Measurements from ENCODE around the gene GJB2.

The GJB2 gene

GRCh38 chr13:20191311-20192157 lies 1.2 kb downstream of the GJB2 start:
- TF ChIP-seq CTCF (IDR thresholded peaks at IDR 0.05; ENCODE audit: low read depth, low read length, missing control alignments), result no peak
- peaks cover 51% of the 10 kb centered on the region for H3K27me3 ChIP-seq (replicated peaks)
- H3K36me3 ChIP-seq (replicated peaks), result no peaks in the 10 kb centered on the region
- H3K4me3 ChIP-seq (ENCODE audit: low read depth, low read length), result peak overlapping the region; percentile 37
- DNase-seq, result no peak
- in situ Hi-C loops (cut with HindIII; ENCODE audit: low pct_ligation_motif_present, low sequenced_read_pairs), result loop anchor here (25.0 kb wide), 1 partner anchor 221 kb away; no protein-coding TSS in a partner anchor
- no peak overlapping the region for H3K27ac ChIP-seq

GRCh38 chr13:20190481-20191310 lies 2.0 kb downstream of the GJB2 start:
- no peak overlapping the region for H3K4me3 ChIP-seq (ENCODE audit: low read depth, low read length)
- no peaks in the 10 kb centered on the region for H3K36me3 ChIP-seq (replicated peaks)
- no peak for TF ChIP-seq CTCF (IDR thresholded peaks at IDR 0.05; ENCODE audit: low read depth, low read length, missing control alignments)
- in situ Hi-C loops (cut with HindIII; ENCODE audit: low pct_ligation_motif_present, low sequenced_read_pairs), result loop anchor here (25.0 kb wide), 1 partner anchor 222 kb away; no protein-coding TSS in a partner anchor
- peak; percentile 36 for DNase-seq
- no peak overlapping the region for H3K27ac ChIP-seq
- peaks cover 45% of the 10 kb centered on the region for H3K27me3 ChIP-seq (replicated peaks)

GRCh38 chr13:20190076-20190475 lies 2.7 kb downstream of the GJB2 start:
- H3K27ac ChIP-seq, result no peak overlapping the region
- H3K27me3 ChIP-seq (replicated peaks), result peaks cover 38% of the 10 kb centered on the region
- H3K4me3 ChIP-seq (ENCODE audit: low read depth, low read length), result no peak overlapping the region
- no peaks in the 10 kb centered on the region for H3K36me3 ChIP-seq (replicated peaks)
- in situ Hi-C loops (cut with HindIII; ENCODE audit: low pct_ligation_motif_present, low sequenced_read_pairs), result loop anchor here (25.0 kb wide), 1 partner anchor 222 kb away; no protein-coding TSS in a partner anchor
- TF ChIP-seq CTCF (IDR thresholded peaks at IDR 0.05; ENCODE audit: low read depth, low read length, missing control alignments), result no peak
- no peak for DNase-seq

GRCh38 chr13:20188667-20189553 lies 3.8 kb downstream of the GJB2 start:
- H3K27me3 ChIP-seq (replicated peaks), result peaks cover 34% of the 10 kb centered on the region
- no peak for DNase-seq
- no peak overlapping the region for H3K27ac ChIP-seq
- in situ Hi-C loops (cut with HindIII; ENCODE audit: low pct_ligation_motif_present, low sequenced_read_pairs), result loop anchor here (25.0 kb wide), 1 partner anchor 223 kb away; no protein-coding TSS in a partner anchor
- TF ChIP-seq CTCF (IDR thresholded peaks at IDR 0.05; ENCODE audit: low read depth, low read length, missing control alignments), result peak; percentile 26
- no peaks in the 10 kb centered on the region for H3K36me3 ChIP-seq (replicated peaks)
- H3K4me3 ChIP-seq (ENCODE audit: low read depth, low read length), result no peak overlapping the region

- TF ChIP-seq CTCF (IDR thresholded peaks at IDR 0.05; ENCODE audit: low read depth, low read length, missing control alignments), result no peak
- in situ Hi-C loops (cut with HindIII; ENCODE audit: low pct_ligation_motif_present, low sequenced_read_pairs), result loop anchor here (25.0 kb wide), 1 partner anchor 226 kb away; no protein-coding TSS in a partner anchor
- no peak overlapping the region for H3K4me3 ChIP-seq (ENCODE audit: low read depth, low read length)
These were observed 6.0 kb downstream of the GJB2 start for GRCh38 chr13:20186771-20187170.

More at GRCh38 chr13:20186771-20187170, 6.0 kb downstream of the GJB2 start:
- H3K27me3 ChIP-seq (replicated peaks), result peaks cover 14% of the 10 kb centered on the region
- H3K27ac ChIP-seq, result no peak overlapping the region
- no peak for DNase-seq
- H3K36me3 ChIP-seq (replicated peaks), result no peaks in the 10 kb centered on the region

Measured in brain microvascular endothelial cell (primary cell).